ENCODE data around the gene TSPAN32.
A peak's percentile ranks its signal among the peaks of the same experiment; 100 is the strongest.
"Not testable (repeated sequence)": the region's sequence is repeated elsewhere in the genome, so short reads cannot be mapped to it uniquely, and the experiment has no call there.

Gene TSPAN32

GRCh38 chr11:2355000-2355644 is 53.3 kb downstream of the TSPAN32 start:
- no peak overlapping the region for H3K9ac ChIP-seq
- peaks cover 12 to 25% (median 20%) of the 10 kb centered on the region in 10 experiments for H3K4me1 ChIP-seq
- H4K20me1 ChIP-seq: no peaks in the 10 kb centered on the region
- H3K4me2 ChIP-seq: no peak overlapping the region; a peak in 1 of 22 replicates
- no peaks in the 10 kb centered on the region for H3K27me3 ChIP-seq
- no peak overlapping the region for H3K4me3 ChIP-seq
- H3K9me3 ChIP-seq (replicated peaks in 1 of 11): peaks cover 0 to 13% (median 6%) of the 10 kb centered on the region in 11 experiments; a peak in 19 of 22 replicates
- no peak for TF ChIP-seq Cebpa-rat (IDR thresholded peaks at IDR 0.05)
- H3K36me3 ChIP-seq: no peaks in the 10 kb centered on the region
- no peak overlapping the region for H3K27ac ChIP-seq

GRCh38 chr11:2357246-2357645 is 55.4 kb downstream of the TSPAN32 start:
- H4K20me1 ChIP-seq: no peaks in the 10 kb centered on the region
- no peak for TF ChIP-seq Cebpa-rat (IDR thresholded peaks at IDR 0.05)
- H3K9me3 ChIP-seq (replicated peaks in 1 of 11): peaks cover 0 to 4% (median 0%) of the 10 kb centered on the region in 11 experiments; a peak in 1 of 22 replicates
- no peak overlapping the region for H3K27ac ChIP-seq
- peaks cover 21 to 44% (median 35%) of the 10 kb centered on the region in 10 experiments for H3K4me1 ChIP-seq
- no peaks in the 10 kb centered on the region for H3K36me3 ChIP-seq
- H3K4me2 ChIP-seq: no peak overlapping the region
- H3K9ac ChIP-seq: no peak overlapping the region
- no peak overlapping the region for H3K4me3 ChIP-seq
- no peaks in the 10 kb centered on the region for H3K27me3 ChIP-seq

- not testable (repeated sequence) for H3K27ac ChIP-seq, H3K4me3 ChIP-seq
- H3K4me2 ChIP-seq: peak overlapping the region in 3 of 11 experiments; percentile 79 to 88 (median 81); a peak in 2 of 22 replicates
Observed at GRCh38 chr11:2357651-2358050, 55.8 kb downstream of the TSPAN32 start.

GRCh38 chr11:2358754-2359442 is 57.1 kb downstream of the TSPAN32 start:
- Histone ChIP-seq H3K27ac (no peak overlapping the region), H3K4me1 (peaks cover 21 to 57% (median 43%) of the 10 kb centered on the region in 10 experiments), H3K4me2 (peak overlapping the region; percentile 21 to 88 (median 73); a peak in 19 of 22 replicates), H4K20me1 (no peaks in the 10 kb centered on the region), H3K36me3 (no peaks in the 10 kb centered on the region), H3K9me3 (replicated peaks in 1 of 11) (peaks cover 0 to 4% (median 0%) of the 10 kb centered on the region in 11 experiments; a peak in 1 of 22 replicates), H3K4me3 (0 out of 20 replicates have a peak overlapping the region, but pooled peaks of 1 of the 10 experiments have one; percentile 4), H3K9ac (no peak overlapping the region), H3K27me3 (no peaks in the 10 kb centered on the region)
- no peak for TF ChIP-seq Cebpa-rat (IDR thresholded peaks at IDR 0.05)

More at GRCh38 chr11:2357651-2358050, 55.8 kb downstream of the TSPAN32 start:
- not testable (repeated sequence) for H3K36me3 ChIP-seq; H3K27me3 ChIP-seq; H3K9ac ChIP-seq; H4K20me1 ChIP-seq; H3K9me3 ChIP-seq (replicated peaks in 1 of 11)
- peaks cover 21 to 47% (median 37%) of the 10 kb centered on the region in 10 experiments for H3K4me1 ChIP-seq

GRCh38 chr11:2359557-2359956 is 57.7 kb downstream of the TSPAN32 start:
- peak overlapping the region in 10 of 11 experiments; percentile 47 to 88 (median 75); a peak in 19 of 22 replicates for H3K4me2 ChIP-seq
- no peak for TF ChIP-seq Cebpa-rat (IDR thresholded peaks at IDR 0.05)
- H4K20me1 ChIP-seq: no peaks in the 10 kb centered on the region
- H3K4me1 ChIP-seq: peaks cover 21 to 61% (median 43%) of the 10 kb centered on the region in 10 experiments
- no peak overlapping the region for H3K9ac ChIP-seq
- H3K9me3 ChIP-seq (replicated peaks in 1 of 11): peaks cover 0 to 4% (median 0%) of the 10 kb centered on the region in 11 experiments; a peak in 1 of 22 replicates
- H3K36me3 ChIP-seq: no peaks in the 10 kb centered on the region
- no peak overlapping the region for H3K27ac ChIP-seq
- H3K4me3 ChIP-seq: no peak overlapping the region
- H3K27me3 ChIP-seq: no peaks in the 10 kb centered on the region

GRCh38 chr11:2360081-2360642 is 58.3 kb downstream of the TSPAN32 start:
- no peak for TF ChIP-seq Cebpa-rat (IDR thresholded peaks at IDR 0.05)
- Histone ChIP-seq H3K4me2 (peak overlapping the region; percentile 47 to 88 (median 73)), H3K27ac (no peak overlapping the region), H3K4me3 (no peak overlapping the region), H3K9ac (no peak overlapping the region), H3K9me3 (replicated peaks in 1 of 11) (peaks cover 0 to 4% (median 0%) of the 10 kb centered on the region in 11 experiments; a peak in 1 of 22 replicates), H3K4me1 (peaks cover 21 to 67% (median 48%) of the 10 kb centered on the region in 10 experiments), H3K27me3 (no peaks in the 10 kb centered on the region), H3K36me3 (no peaks in the 10 kb centered on the region), H4K20me1 (no peaks in the 10 kb centered on the region)

- H3K4me3 ChIP-seq: no peak overlapping the region
- H3K27ac ChIP-seq: no peak overlapping the region
- no peaks in the 10 kb centered on the region for H4K20me1 ChIP-seq
- no peak overlapping the region for H3K9ac ChIP-seq
- TF ChIP-seq Cebpa-rat (IDR thresholded peaks at IDR 0.05): no peak
- H3K9me3 ChIP-seq (replicated peaks in 1 of 11): peaks cover 0 to 2% (median 0%) of the 10 kb centered on the region in 11 experiments; a peak in 1 of 22 replicates
- H3K27me3 ChIP-seq: no peaks in the 10 kb centered on the region
- H3K36me3 ChIP-seq: no peaks in the 10 kb centered on the region
- H3K4me1 ChIP-seq: peaks cover 31 to 82% (median 62%) of the 10 kb centered on the region in 10 experiments
- peak overlapping the region in 7 of 11 experiments; percentile 26 to 88 (median 77); a peak in 12 of 22 replicates for H3K4me2 ChIP-seq
Observed at GRCh38 chr11:2361565-2361964, 59.8 kb downstream of the TSPAN32 start.

GRCh38 chr11:2362414-2362813 is 60.6 kb downstream of the TSPAN32 start:
- H3K4me1 ChIP-seq: peaks cover 40 to 90% (median 70%) of the 10 kb centered on the region in 10 experiments
- no peak overlapping the region for H3K9ac ChIP-seq
- peaks cover 0 to 6% (median 0%) of the 10 kb centered on the region in 11 experiments; a peak in 1 of 22 replicates for H4K20me1 ChIP-seq
- H3K4me2 ChIP-seq: peak overlapping the region in 5 of 11 experiments; percentile 11 to 47 (median 20); a peak in 8 of 22 replicates
- H3K9me3 ChIP-seq (replicated peaks in 1 of 11): no peaks in the 10 kb centered on the region
- H3K4me3 ChIP-seq: no peak overlapping the region
- H3K27ac ChIP-seq: no peak overlapping the region
- TF ChIP-seq Cebpa-rat (IDR thresholded peaks at IDR 0.05): no peak
- no peaks in the 10 kb centered on the region for H3K36me3 ChIP-seq
- H3K27me3 ChIP-seq: no peaks in the 10 kb centered on the region

- Histone ChIP-seq H3K4me1 (peaks cover 46 to 92% (median 76%) of the 10 kb centered on the region in 10 experiments), H3K9me3 (replicated peaks in 1 of 11) (no peaks in the 10 kb centered on the region), H3K9ac (no peak overlapping the region), H3K4me3 (no peak overlapping the region), H3K27me3 (no peaks in the 10 kb centered on the region), H4K20me1 (peaks cover 0 to 6% (median 0%) of the 10 kb centered on the region in 11 experiments; a peak in 1 of 22 replicates), H3K36me3 (no peaks in the 10 kb centered on the region), H3K27ac (no peak overlapping the region), H3K4me2 (peak overlapping the region in 5 of 11 experiments; percentile 11 to 47 (median 20); a peak in 8 of 22 replicates)
- TF ChIP-seq Cebpa-rat (IDR thresholded peaks at IDR 0.05): no peak
Observed at GRCh38 chr11:2363130-2363529, 61.3 kb downstream of the TSPAN32 start.

Measured in BLaER1 treated with 17β-estradiol and CSF1 and Interleukin-3, amounts not matched to agents 10 nM and 100 nM (cell line).